IPS-18c (cell line): ENCODE results near the gene PSMC1.

Source experiments
- H3K4me3 ChIP-seq: 2 replicates; pipeline ENCODE4 v1.7.0; 2013; ENCODE audit warnings: low read depth, mild to moderate bottlenecking, low read length, moderate library complexity; ENCODE audit not compliant: insufficient read depth
- H3K9me3 ChIP-seq: one replicate; pipeline ENCODE4 v1.6.1; 2013; ENCODE audit warnings: mild to moderate bottlenecking, low read length, moderate library complexity; ENCODE audit not compliant: control insufficient read depth, insufficient read depth

The PSMC1 gene

GRCh38 chr14:90274019-90274418 is 17.7 kb downstream of the PSMC1 start:
- Histone ChIP-seq H3K4me3 (no peak overlapping the region), H3K9me3 (no peaks in the 10 kb centered on the region)

GRCh38 chr14:90274808-90275457 is 18.6 kb downstream of the PSMC1 start:
- Histone ChIP-seq H3K4me3 (no peak overlapping the region), H3K9me3 (no peaks in the 10 kb centered on the region)

- no peaks in the 10 kb centered on the region for H3K9me3 ChIP-seq
- no peak overlapping the region for H3K4me3 ChIP-seq
Observed at GRCh38 chr14:90275458-90275814, 19.1 kb downstream of the PSMC1 start.

- no peak overlapping the region for H3K4me3 ChIP-seq
- H3K9me3 ChIP-seq = no peaks in the 10 kb centered on the region
Observed at GRCh38 chr14:90275820-90276219, 19.5 kb downstream of the PSMC1 start.

- no peaks in the 10 kb centered on the region for H3K9me3 ChIP-seq
- H3K4me3 ChIP-seq = no peak overlapping the region
Observed at GRCh38 chr14:90276646-90277367, 20.5 kb downstream of the PSMC1 start.

GRCh38 chr14:90277581-90278198 is 21.3 kb downstream of the PSMC1 start:
- H3K9me3 ChIP-seq = no peaks in the 10 kb centered on the region

GRCh38 chr14:90278199-90279175 is 22.1 kb downstream of the PSMC1 start:
- H3K4me3 ChIP-seq = no peak overlapping the region
- H3K9me3 ChIP-seq = no peaks in the 10 kb centered on the region

More at GRCh38 chr14:90277581-90278198, 21.3 kb downstream of the PSMC1 start:
- no peak overlapping the region for H3K4me3 ChIP-seq

- no peak overlapping the region for H3K4me3 ChIP-seq
- no peaks in the 10 kb centered on the region for H3K9me3 ChIP-seq
Observed at GRCh38 chr14:90280096-90280495, 23.7 kb downstream of the PSMC1 start.

GRCh38 chr14:90281261-90281660 is 24.9 kb downstream of the PSMC1 start:
- no peaks in the 10 kb centered on the region for H3K9me3 ChIP-seq
- H3K4me3 ChIP-seq = no peak overlapping the region

- H3K9me3 ChIP-seq = no peaks in the 10 kb centered on the region
- no peak overlapping the region for H3K4me3 ChIP-seq
Observed at GRCh38 chr14:90281756-90282155, 25.4 kb downstream of the PSMC1 start.

- Histone ChIP-seq H3K4me3 (no peak overlapping the region), H3K9me3 (no peaks in the 10 kb centered on the region)
Observed at GRCh38 chr14:90287791-90288190, 31.4 kb downstream of the PSMC1 start.

- no peaks in the 10 kb centered on the region for H3K9me3 ChIP-seq
- no peak overlapping the region for H3K4me3 ChIP-seq
Observed at GRCh38 chr14:90288651-90289355, 32.5 kb downstream of the PSMC1 start.

GRCh38 chr14:90290337-90291011 is 34.1 kb downstream of the PSMC1 start:
- H3K9me3 ChIP-seq = no peaks in the 10 kb centered on the region
- no peak overlapping the region for H3K4me3 ChIP-seq

GRCh38 chr14:90291699-90292098 is 35.3 kb downstream of the PSMC1 start:
- Histone ChIP-seq H3K9me3 (no peaks in the 10 kb centered on the region), H3K4me3 (no peak overlapping the region)

- no peak overlapping the region for H3K4me3 ChIP-seq
Observed at GRCh38 chr14:90293766-90294730, 37.7 kb downstream of the PSMC1 start.

More at GRCh38 chr14:90293766-90294730, 37.7 kb downstream of the PSMC1 start:
- H3K9me3 ChIP-seq = no peaks in the 10 kb centered on the region
